ENCODE data around the gene RBFOX2.
A peak's percentile ranks its signal among the peaks of the same experiment; 100 is the strongest.

Gene RBFOX2

GRCh38 chr22:35884529-35884928 is 144.1 kb downstream of the RBFOX2 start:
- H3K23ac ChIP-seq (ENCODE audit: low read length), result no peak overlapping the region
- H3K4me3 ChIP-seq (ENCODE audit: low read length), result no peak overlapping the region
- no peak overlapping the region for H2BK120ac ChIP-seq (ENCODE audit: low read depth, low read length)
- H3K36me3 ChIP-seq (ENCODE audit: control insufficient read depth, insufficient read depth, low read length), result no peaks in the 10 kb centered on the region
- H3K56ac ChIP-seq (ENCODE audit: low read length), result no peak overlapping the region
- no peak overlapping the region for H3K4ac ChIP-seq (ENCODE audit: low read depth, low read length)
- DNase-seq, result no peak
- H4K8ac ChIP-seq (ENCODE audit: low read depth, low read length), result no peak overlapping the region
- H3K27me3 ChIP-seq (ENCODE audit: insufficient read depth, low read length, poor library complexity), result no peaks in the 10 kb centered on the region
- no CpG with 5 or more reads among the region's 2 CpGs for WGBS (ENCODE audit: extremely low coverage, insufficient coverage, low lambda C conversion rate)
- no peak overlapping the region for H2AK5ac ChIP-seq (ENCODE audit: low read length)
- H4K5ac ChIP-seq (ENCODE audit: low read length), result no peak overlapping the region
- H3K18ac ChIP-seq (ENCODE audit: low read length), result peak overlapping the region; percentile 39
- H3K79me1 ChIP-seq (ENCODE audit: low read length), result peaks cover 12% of the 10 kb centered on the region
- H3K27ac ChIP-seq (ENCODE audit: low read depth, low read length), result no peak overlapping the region
- H2BK5ac ChIP-seq (ENCODE audit: low read length), result no peak overlapping the region
- H3K4me2 ChIP-seq (ENCODE audit: low read length), result no peak overlapping the region
- peaks cover 14% of the 10 kb centered on the region for H3K79me2 ChIP-seq (ENCODE audit: control insufficient read depth, insufficient read depth, low read length)
- peaks cover 17% of the 10 kb centered on the region for H3K4me1 ChIP-seq (ENCODE audit: control insufficient read depth, low read depth, low read length)
- H2BK15ac ChIP-seq (replicated peaks; ENCODE audit: low read depth), result no peak overlapping the region
- no peak overlapping the region for H3K9ac ChIP-seq (ENCODE audit: low read length)

- Histone ChIP-seq H3K4ac (ENCODE audit: low read depth, low read length) (no peak overlapping the region), H3K9ac (ENCODE audit: low read length) (no peak overlapping the region), H3K4me3 (ENCODE audit: low read length) (no peak overlapping the region), H2AK5ac (ENCODE audit: low read length) (no peak overlapping the region), H3K27me3 (ENCODE audit: insufficient read depth, low read length, poor library complexity) (no peaks in the 10 kb centered on the region), H4K5ac (ENCODE audit: low read length) (no peak overlapping the region), H3K4me1 (ENCODE audit: control insufficient read depth, low read depth, low read length) (peaks cover 12% of the 10 kb centered on the region), H4K8ac (ENCODE audit: low read depth, low read length) (no peak overlapping the region), H3K36me3 (ENCODE audit: control insufficient read depth, insufficient read depth, low read length) (no peaks in the 10 kb centered on the region), H3K4me2 (ENCODE audit: low read length) (no peak overlapping the region), H3K79me1 (ENCODE audit: low read length) (peaks cover 16% of the 10 kb centered on the region), H3K18ac (ENCODE audit: low read length) (no peak overlapping the region), H3K23ac (ENCODE audit: low read length) (no peak overlapping the region), H2BK15ac (replicated peaks; ENCODE audit: low read depth) (no peak overlapping the region), H3K79me2 (ENCODE audit: control insufficient read depth, insufficient read depth, low read length) (peaks cover 19% of the 10 kb centered on the region), H2BK5ac (ENCODE audit: low read length) (no peak overlapping the region), H2BK120ac (ENCODE audit: low read depth, low read length) (no peak overlapping the region), H3K27ac (ENCODE audit: low read depth, low read length) (no peak overlapping the region), H3K56ac (ENCODE audit: low read length) (no peak overlapping the region)
- no CpG with 5 or more reads among the region's 5 CpGs for WGBS (ENCODE audit: extremely low coverage, insufficient coverage, low lambda C conversion rate)
- peak; percentile 67 for DNase-seq
Measured at GRCh38 chr22:35883031-35883620, 145.5 kb downstream of the RBFOX2 start.

- no CpG with 5 or more reads among the region's 5 CpGs for WGBS (ENCODE audit: extremely low coverage, insufficient coverage, low lambda C conversion rate)
- H3K36me3 ChIP-seq (ENCODE audit: control insufficient read depth, insufficient read depth, low read length), result no peaks in the 10 kb centered on the region
- no peak overlapping the region for H3K23ac ChIP-seq (ENCODE audit: low read length)
- no peak overlapping the region for H4K5ac ChIP-seq (ENCODE audit: low read length)
- no peak overlapping the region for H3K18ac ChIP-seq (ENCODE audit: low read length)
- H3K27ac ChIP-seq (ENCODE audit: low read depth, low read length), result no peak overlapping the region
- H3K4me1 ChIP-seq (ENCODE audit: control insufficient read depth, low read depth, low read length), result peaks cover 12% of the 10 kb centered on the region
- no peak overlapping the region for H3K4me3 ChIP-seq (ENCODE audit: low read length)
- H3K56ac ChIP-seq (ENCODE audit: low read length), result no peak overlapping the region
- H4K8ac ChIP-seq (ENCODE audit: low read depth, low read length), result no peak overlapping the region
- peaks cover 16% of the 10 kb centered on the region for H3K79me1 ChIP-seq (ENCODE audit: low read length)
- no peak overlapping the region for H3K9ac ChIP-seq (ENCODE audit: low read length)
- no peak overlapping the region for H2AK5ac ChIP-seq (ENCODE audit: low read length)
- no peak overlapping the region for H3K4ac ChIP-seq (ENCODE audit: low read depth, low read length)
- DNase-seq, result no peak
- no peak overlapping the region for H2BK15ac ChIP-seq (replicated peaks; ENCODE audit: low read depth)
- H2BK120ac ChIP-seq (ENCODE audit: low read depth, low read length), result no peak overlapping the region
- peaks cover 19% of the 10 kb centered on the region for H3K79me2 ChIP-seq (ENCODE audit: control insufficient read depth, insufficient read depth, low read length)
- no peak overlapping the region for H2BK5ac ChIP-seq (ENCODE audit: low read length)
- no peak overlapping the region for H3K4me2 ChIP-seq (ENCODE audit: low read length)
- no peaks in the 10 kb centered on the region for H3K27me3 ChIP-seq (ENCODE audit: insufficient read depth, low read length, poor library complexity)
Measured at GRCh38 chr22:35882211-35883030, 146.2 kb downstream of the RBFOX2 start.

GRCh38 chr22:35879351-35879750 is 149.3 kb downstream of the RBFOX2 start:
- Histone ChIP-seq H4K5ac (ENCODE audit: low read length) (no peak overlapping the region), H3K4ac (ENCODE audit: low read depth, low read length) (no peak overlapping the region), H3K23ac (ENCODE audit: low read length) (no peak overlapping the region), H2AK5ac (ENCODE audit: low read length) (no peak overlapping the region), H3K18ac (ENCODE audit: low read length) (no peak overlapping the region), H3K4me1 (ENCODE audit: control insufficient read depth, low read depth, low read length) (peaks cover 9% of the 10 kb centered on the region), H4K8ac (ENCODE audit: low read depth, low read length) (no peak overlapping the region), H2BK15ac (replicated peaks; ENCODE audit: low read depth) (no peak overlapping the region), H2BK5ac (ENCODE audit: low read length) (no peak overlapping the region), H2BK120ac (ENCODE audit: low read depth, low read length) (no peak overlapping the region), H3K79me1 (ENCODE audit: low read length) (peaks cover 14% of the 10 kb centered on the region), H3K9ac (ENCODE audit: low read length) (no peak overlapping the region), H3K4me2 (ENCODE audit: low read length) (no peak overlapping the region), H3K56ac (ENCODE audit: low read length) (no peak overlapping the region), H3K36me3 (ENCODE audit: control insufficient read depth, insufficient read depth, low read length) (no peaks in the 10 kb centered on the region), H3K79me2 (ENCODE audit: control insufficient read depth, insufficient read depth, low read length) (peaks cover 17% of the 10 kb centered on the region), H3K27me3 (ENCODE audit: insufficient read depth, low read length, poor library complexity) (no peaks in the 10 kb centered on the region), H3K4me3 (ENCODE audit: low read length) (no peak overlapping the region), H3K27ac (ENCODE audit: low read depth, low read length) (no peak overlapping the region)
- no CpG with 5 or more reads among the region's 2 CpGs for WGBS (ENCODE audit: extremely low coverage, insufficient coverage, low lambda C conversion rate)
- DNase-seq, result no peak

- H2BK15ac ChIP-seq (replicated peaks; ENCODE audit: low read depth), result no peak overlapping the region
- no peak overlapping the region for H3K4me3 ChIP-seq (ENCODE audit: low read length)
- H3K18ac ChIP-seq (ENCODE audit: low read length), result no peak overlapping the region
- H3K9ac ChIP-seq (ENCODE audit: low read length), result no peak overlapping the region
- no CpG with 5 or more reads among the region's 3 CpGs for WGBS (ENCODE audit: extremely low coverage, insufficient coverage, low lambda C conversion rate)
- peaks cover 11% of the 10 kb centered on the region for H3K79me1 ChIP-seq (ENCODE audit: low read length)
- peaks cover 5% of the 10 kb centered on the region for H3K79me2 ChIP-seq (ENCODE audit: control insufficient read depth, insufficient read depth, low read length)
- no peaks in the 10 kb centered on the region for H3K4me1 ChIP-seq (ENCODE audit: control insufficient read depth, low read depth, low read length)
- H4K8ac ChIP-seq (ENCODE audit: low read depth, low read length), result no peak overlapping the region
- H3K36me3 ChIP-seq (ENCODE audit: control insufficient read depth, insufficient read depth, low read length), result no peaks in the 10 kb centered on the region
- no peak overlapping the region for H2BK120ac ChIP-seq (ENCODE audit: low read depth, low read length)
- H3K56ac ChIP-seq (ENCODE audit: low read length), result no peak overlapping the region
- no peak overlapping the region for H4K5ac ChIP-seq (ENCODE audit: low read length)
- no peak overlapping the region for H3K27ac ChIP-seq (ENCODE audit: low read depth, low read length)
- H3K4ac ChIP-seq (ENCODE audit: low read depth, low read length), result no peak overlapping the region
- H3K23ac ChIP-seq (ENCODE audit: low read length), result no peak overlapping the region
- no peak overlapping the region for H2BK5ac ChIP-seq (ENCODE audit: low read length)
- no peak for DNase-seq
- no peak overlapping the region for H2AK5ac ChIP-seq (ENCODE audit: low read length)
- H3K27me3 ChIP-seq (ENCODE audit: insufficient read depth, low read length, poor library complexity), result no peaks in the 10 kb centered on the region
- H3K4me2 ChIP-seq (ENCODE audit: low read length), result no peak overlapping the region
Measured at GRCh38 chr22:35873426-35873825, 155.2 kb downstream of the RBFOX2 start.
